GM12801 (cell line): Measurements from ENCODE around the gene IFNA7.
"Not testable (repeated sequence)": the region's sequence is repeated elsewhere in the genome, so short reads cannot be mapped to it uniquely, and the experiment has no call there.

Source experiments
- CTCF ChIP-seq: IDR thresholded peaks from one replicate; pipeline ENCODE4 v1.5.1; 2011; ENCODE audit warnings: control low read depth; ENCODE audit not compliant: insufficient read length; ENCODE audit errors: extremely low read depth

Gene IFNA7

DNA sequence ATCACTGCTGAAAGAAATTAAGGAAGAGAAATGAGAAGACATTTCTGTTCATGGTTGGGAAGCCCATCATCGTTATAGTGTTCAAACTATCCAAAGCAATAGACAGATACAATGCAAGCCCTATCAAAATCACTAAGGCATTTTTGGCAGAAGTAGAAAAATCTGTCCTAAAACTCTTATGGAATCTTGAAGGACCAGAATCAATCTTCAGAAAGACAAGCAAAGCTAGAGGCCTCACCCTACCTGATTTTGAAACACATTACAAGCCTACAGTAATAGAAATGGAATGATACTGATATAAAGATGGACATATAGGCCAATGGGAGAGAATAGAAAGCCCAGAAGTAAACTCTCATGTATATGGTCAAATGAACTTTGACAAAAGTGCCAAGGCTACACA is 30.7 kb downstream of the IFNA7 start:
- TF ChIP-seq CTCF: no peak

DNA sequence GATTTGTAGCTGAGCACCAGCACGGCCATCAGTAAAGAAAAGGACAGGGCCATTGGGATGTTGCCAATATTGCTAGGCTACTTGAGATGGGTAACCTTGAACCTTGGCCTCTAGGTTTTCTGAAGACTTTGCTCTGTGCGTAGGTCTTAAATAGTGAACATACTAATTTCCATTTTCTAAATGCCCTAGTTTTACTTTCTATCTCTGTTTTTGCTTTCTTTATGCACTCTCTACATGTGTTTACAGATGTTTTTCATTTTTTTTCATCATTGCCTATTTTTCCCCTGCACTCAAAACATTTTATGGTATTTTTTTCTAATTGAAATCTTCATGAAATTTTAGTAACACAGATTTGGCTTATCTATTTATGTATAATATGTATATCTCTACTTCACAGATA is 35.4 kb downstream of the IFNA7 start, which contains the start of gene IFNA21:
Gene IFNA21, minus strand, starts transcription at position 101 of the 400 bp plus-strand sequence. Its CDS starts 48 bp downstream, at position 53.
- not testable (repeated sequence) for TF ChIP-seq CTCF

GRCh38 chr9:21165516-21165915 is 36.5 kb downstream of the IFNA7 start:
- no peak for TF ChIP-seq CTCF

- TF ChIP-seq CTCF: no peak
Measured at GRCh38 chr9:21160178-21160577, 41.8 kb downstream of the IFNA7 start.

DNA sequence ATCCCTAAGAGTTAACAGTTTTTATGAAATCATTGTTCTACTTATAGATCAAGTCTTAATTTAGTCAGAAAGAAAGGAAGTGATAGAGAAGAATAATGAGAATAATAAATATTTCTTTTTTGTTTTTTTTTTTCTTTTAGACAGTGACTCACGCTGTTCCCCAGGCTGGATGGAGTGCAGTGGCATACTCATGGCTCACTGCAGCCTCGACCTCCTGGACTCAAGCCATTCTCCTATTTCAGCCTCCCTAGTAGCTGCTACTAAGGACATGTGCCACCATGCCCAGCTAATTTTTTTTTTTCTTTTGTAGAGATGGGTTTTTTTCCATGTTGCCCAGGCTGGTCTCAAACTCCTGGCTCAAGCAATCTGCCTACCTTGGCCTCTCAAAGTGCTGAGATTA is 46.5 kb downstream of the IFNA7 start:
- no peak for TF ChIP-seq CTCF

DNA sequence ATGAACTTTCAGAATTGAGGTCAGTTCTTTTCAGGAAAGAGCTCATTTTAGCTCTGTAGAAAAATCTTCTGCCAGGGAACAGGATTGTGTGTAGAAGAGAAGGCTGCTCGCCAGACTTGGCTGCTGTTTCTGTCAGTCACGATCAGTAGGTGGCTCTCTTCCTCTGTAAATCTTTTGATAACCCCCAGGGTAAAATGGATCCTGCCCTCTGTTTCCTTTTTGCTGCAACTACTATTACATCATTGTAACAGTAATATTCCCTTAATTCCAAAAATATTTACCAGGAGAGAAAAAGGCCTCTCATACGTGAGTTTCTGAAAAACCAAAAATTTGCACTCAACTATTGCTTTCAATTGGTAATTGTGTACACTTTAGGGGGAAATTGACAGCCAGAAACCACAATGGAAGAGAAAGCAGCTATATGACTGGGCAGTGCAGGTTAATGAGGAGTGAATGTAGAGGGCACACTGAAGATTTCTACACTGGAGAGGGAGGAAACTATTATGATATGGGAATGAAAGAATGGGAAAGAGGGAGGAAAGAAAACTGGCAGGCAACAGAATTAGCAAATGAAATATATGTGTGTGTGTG is 47.9 kb downstream of the IFNA7 start:
- TF ChIP-seq CTCF: no peak

DNA sequence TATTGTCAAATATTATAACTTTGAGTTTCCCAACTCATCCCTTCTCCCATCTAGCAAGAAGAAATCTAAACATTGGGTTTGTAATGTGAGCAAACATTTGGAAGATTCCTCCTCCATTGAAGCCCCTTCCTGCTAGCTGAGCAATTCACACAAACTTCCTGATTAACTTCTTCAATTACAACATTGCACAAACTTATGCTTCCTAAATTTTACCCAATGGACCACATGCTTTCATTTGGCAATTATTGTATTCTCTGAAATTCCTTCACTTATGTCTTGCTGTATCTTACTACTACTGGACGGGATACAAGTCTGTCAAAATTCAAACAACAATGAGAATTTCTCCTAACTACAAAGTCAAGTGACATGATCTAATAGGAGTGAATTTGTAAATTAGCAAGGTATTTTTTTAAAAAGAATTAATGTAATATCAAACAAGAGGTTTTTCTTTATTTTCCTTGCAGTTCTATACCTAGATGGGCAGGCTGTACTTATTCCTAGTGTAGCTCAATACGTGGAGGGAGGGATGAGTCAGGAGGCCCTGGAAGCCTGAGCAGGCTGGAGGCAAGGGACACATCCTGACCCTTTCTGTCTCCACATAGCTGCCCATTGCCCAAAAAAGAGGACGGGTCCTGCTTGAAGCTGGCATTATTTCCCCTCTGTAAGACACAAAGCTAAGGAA is 48.5 kb downstream of the IFNA7 start:
- TF ChIP-seq CTCF: no peak
